H9 (cell line): ENCODE measurements around the gene APPL1. TPM values are rescaled to one million over a fixed set of nuclear protein-coding genes. Genes with fewer than 3 reads are reported as not detected.

Source experiments
- DNase-seq: peaks from one replicate; pipeline ENCODE4 v3.0.0-alpha.2; 2017
- H2AFZ ChIP-seq: one replicate; pipeline ENCODE4 v1.6.1; 2013; ENCODE audit warnings: mild to moderate bottlenecking, low read length, control low read depth, moderate library complexity
- H2AK5ac ChIP-seq: 2 replicates; pipeline ENCODE4 v1.6.1; 2013; ENCODE audit warnings: low read length, control low read depth, mixed read lengths; ENCODE audit not compliant: insufficient read length
- H2BK120ac ChIP-seq: one replicate; pipeline ENCODE4 v1.6.1; 2013; ENCODE audit warnings: low read depth, mild to moderate bottlenecking, low read length, control low read depth, inconsistent platforms; ENCODE audit not compliant: poor library complexity, severe bottlenecking
- H2BK12ac ChIP-seq: 2 replicates; pipeline ENCODE4 v1.6.1; 2013; ENCODE audit warnings: low read length, control low read depth, mixed read lengths, low read depth; ENCODE audit not compliant: insufficient read length
- H2BK15ac ChIP-seq: 2 replicates; pipeline ENCODE4 v1.6.1; 2013; ENCODE audit warnings: low read depth, low read length, control low read depth
- H2BK20ac ChIP-seq: one replicate; pipeline ENCODE4 v1.6.1; 2013; ENCODE audit warnings: low read depth, mild to moderate bottlenecking, low read length, control low read depth, inconsistent platforms; ENCODE audit not compliant: poor library complexity, severe bottlenecking
- H2BK5ac ChIP-seq: 2 replicates; pipeline ENCODE4 v1.6.1; 2013; ENCODE audit warnings: low read length, control low read depth, mixed read lengths; ENCODE audit not compliant: insufficient read length
- H3K14ac ChIP-seq: 2 replicates; pipeline ENCODE4 v1.6.1; 2013; ENCODE audit warnings: low read length, control low read depth; ENCODE audit not compliant: insufficient read depth
- H3K18ac ChIP-seq: 2 replicates; pipeline ENCODE4 v1.6.1; 2013; ENCODE audit warnings: low read depth, mild to moderate bottlenecking, mixed read lengths, low read length, control low read depth; ENCODE audit not compliant: insufficient read length
- H3K23ac ChIP-seq: 2 replicates; pipeline ENCODE4 v1.6.1; 2013; ENCODE audit warnings: low read length, control low read depth, mixed read lengths, low read depth; ENCODE audit not compliant: insufficient read length
- H3K23me2 ChIP-seq: 2 replicates; pipeline ENCODE4 v1.6.1; 2013; ENCODE audit warnings: low read depth, mild to moderate bottlenecking, mixed read lengths, low read length, control low read depth; ENCODE audit not compliant: insufficient read length, poor library complexity, severe bottlenecking
- H3K27ac ChIP-seq: 2 replicates; pipeline ENCODE4 v1.5.1; 2013; ENCODE audit warnings: low read length, control low read depth, mixed read lengths, low read depth; ENCODE audit not compliant: insufficient read length
- H3K27me3 ChIP-seq: 2 replicates; pipeline ENCODE4 v1.6.1; 2013; ENCODE audit warnings: low read length, control low read depth, inconsistent platforms; ENCODE audit not compliant: insufficient read depth
- H3K4ac ChIP-seq: 2 replicates; pipeline ENCODE4 v1.6.1; 2013; ENCODE audit warnings: low read depth, mild to moderate bottlenecking, control low read depth, inconsistent platforms, low read length, moderate library complexity
- H3K4me1 ChIP-seq: 2 replicates; pipeline ENCODE4 v1.6.1; 2013; ENCODE audit warnings: low read length, control low read depth, inconsistent platforms; ENCODE audit not compliant: insufficient read depth
- H3K4me2 ChIP-seq: 2 replicates; pipeline ENCODE4 v1.6.1; 2013; ENCODE audit warnings: low read length, control low read depth, mixed read lengths; ENCODE audit not compliant: insufficient read length, insufficient read depth
- H3K56ac ChIP-seq: 2 replicates; pipeline ENCODE4 v1.6.1; 2013; ENCODE audit warnings: low read depth, mild to moderate bottlenecking, mixed read lengths, low read length, control low read depth; ENCODE audit not compliant: insufficient read length
- H3K79me1 ChIP-seq: 2 replicates; pipeline ENCODE4 v1.6.1; 2013; ENCODE audit warnings: low read depth, mild to moderate bottlenecking, moderate library complexity, low read length, control low read depth, inconsistent platforms; ENCODE audit not compliant: insufficient read depth, poor library complexity, severe bottlenecking
- H3K79me2 ChIP-seq: 2 replicates; pipeline ENCODE4 v1.6.1; 2013; ENCODE audit warnings: low read length, control low read depth, inconsistent platforms; ENCODE audit not compliant: insufficient read depth
- H3K9ac ChIP-seq: 2 replicates; pipeline ENCODE4 v1.6.1; 2013; ENCODE audit warnings: low read length, control low read depth, mixed read lengths; ENCODE audit not compliant: insufficient read length; ENCODE audit errors: extremely low read depth
- H3K9me3 ChIP-seq: one replicate; pipeline ENCODE4 v1.6.1; 2013; ENCODE audit warnings: low read depth, low read length, inconsistent platforms; ENCODE audit not compliant: control insufficient read depth
- H3T11ph ChIP-seq: one replicate; pipeline ENCODE4 v1.6.1; 2013; ENCODE audit warnings: mild to moderate bottlenecking, low read length, control low read depth, inconsistent platforms
- H4K20me1 ChIP-seq: one replicate; pipeline ENCODE4 v1.6.1; 2013; ENCODE audit not compliant: control insufficient read depth, insufficient read length, insufficient read depth
- H4K5ac ChIP-seq: 2 replicates; pipeline ENCODE4 v1.6.1; 2013; ENCODE audit warnings: low read depth, mild to moderate bottlenecking, mixed read lengths, low read length, control low read depth; ENCODE audit not compliant: insufficient read length
- H4K8ac ChIP-seq: replicated peaks from 2 replicates; pipeline ENCODE4 v1.6.1; 2013; ENCODE audit warnings: low read length, control low read depth, mixed read lengths, low read depth; ENCODE audit not compliant: insufficient read length
- H4K91ac ChIP-seq: 2 replicates; pipeline ENCODE4 v1.6.1; 2013; ENCODE audit warnings: low read depth, mild to moderate bottlenecking, moderate library complexity, mixed read lengths, low read length, control low read depth; ENCODE audit not compliant: insufficient read length
- H3K27ac Mint-ChIP-seq, 3 experiments: 2 replicates in 2 of 3; 3 replicates in 1 of 3; pipeline ENCODE4 v1.8.0; 2020 to 2021; ENCODE audit warnings: mixed read lengths in 3 of 3, mild to moderate bottlenecking in 1 of 3, moderate library complexity in 1 of 3
- H3K27me3 Mint-ChIP-seq: 2 replicates; pipeline ENCODE4 v1.8.0; 2021; ENCODE audit warnings: low read depth, mild to moderate bottlenecking, moderate library complexity, mixed read lengths
- H3K36me3 Mint-ChIP-seq, 3 experiments: 2 replicates in 2 of 3; 3 replicates in 1 of 3; pipeline ENCODE4 v1.8.0; 2020 to 2021; ENCODE audit warnings: low read depth in 3 of 3, mixed read lengths in 3 of 3; ENCODE audit not compliant: insufficient read depth in 1 of 3
- H3K4me1 Mint-ChIP-seq, 2 experiments: 2 replicates each; pipeline ENCODE4 v1.8.0; 2020; ENCODE audit warnings: mixed read lengths in 2 of 2
- H3K4me3 Mint-ChIP-seq, 2 experiments: 2 replicates in 1 of 2; 3 replicates in 1 of 2; pipeline ENCODE4 v1.8.0; 2020 to 2021; ENCODE audit warnings: mild to moderate bottlenecking in 2 of 2, mixed read lengths in 2 of 2, moderate library complexity in 1 of 2
- H3K9me3 Mint-ChIP-seq, 2 experiments: 2 replicates in 1 of 2; 3 replicates in 1 of 2; pipeline ENCODE4 v1.8.0; 2020; ENCODE audit warnings: mild to moderate bottlenecking in 2 of 2, mixed read lengths in 2 of 2, moderate library complexity in 1 of 2
- WGBS: extraction: QIAGEN DNeasy Blood & Tissue Kit; methylation state at CpG from one replicate; pipeline ENCODE4 v1.1.7; 2013; ENCODE audit warnings: missing lambda C conversion rate, low lambda C conversion rate, mixed read lengths; ENCODE audit not compliant: insufficient read length; ENCODE audit errors: extremely low coverage; 5-methylcytosine and 5-hydroxymethylcytosine counted together
- total RNA-seq: library from RNA; stranded (reverse); gene quantifications from 2 replicates; pipeline ENCODE4 v1.2.1, GENCODE V29; 2021
- TF ChIP-seq, protein P1 (sequence below): fragments of 200-600 bp; sonication (generic); conservative IDR thresholded peaks from 3 replicates; pipeline ENCODE4 v1.8.0; 2021; ENCODE audit warnings: antibody characterized with exemption, mild to moderate bottlenecking

Gene APPL1
- total RNA-seq, 1 experiment from 2014 or later, result 34.4 TPM

- no CpG with 5 or more reads among the region's 2 CpGs for WGBS
- Histone ChIP-seq H3K79me2 (no peaks in the 10 kb centered on the region), H3K27ac (no peak overlapping the region), H3K4ac (no peak overlapping the region), H3K4me2 (no peak overlapping the region), H3K18ac (no peak overlapping the region), H2AFZ (no peak overlapping the region), H4K5ac (no peak overlapping the region), H3K14ac (no peak overlapping the region), H3K9ac (no peak overlapping the region), H3K9me3 (no peaks in the 10 kb centered on the region), H4K20me1 (no peaks in the 10 kb centered on the region), H2AK5ac (no peak overlapping the region), H4K8ac (no peak overlapping the region), H2BK15ac (no peak overlapping the region), H3T11ph (no peak overlapping the region), H4K91ac (no peak overlapping the region), H3K23ac (no peak overlapping the region), H2BK120ac (no peak overlapping the region), H2BK20ac (no peak overlapping the region), H3K56ac (no peak overlapping the region), H3K23me2 (no peaks in the 10 kb centered on the region), H3K4me1 (no peaks in the 10 kb centered on the region), H3K27me3 (no peaks in the 10 kb centered on the region), H2BK5ac (no peak overlapping the region), H3K79me1 (no peaks in the 10 kb centered on the region), H2BK12ac (no peak overlapping the region)
- TF ChIP-seq, protein P1, sequence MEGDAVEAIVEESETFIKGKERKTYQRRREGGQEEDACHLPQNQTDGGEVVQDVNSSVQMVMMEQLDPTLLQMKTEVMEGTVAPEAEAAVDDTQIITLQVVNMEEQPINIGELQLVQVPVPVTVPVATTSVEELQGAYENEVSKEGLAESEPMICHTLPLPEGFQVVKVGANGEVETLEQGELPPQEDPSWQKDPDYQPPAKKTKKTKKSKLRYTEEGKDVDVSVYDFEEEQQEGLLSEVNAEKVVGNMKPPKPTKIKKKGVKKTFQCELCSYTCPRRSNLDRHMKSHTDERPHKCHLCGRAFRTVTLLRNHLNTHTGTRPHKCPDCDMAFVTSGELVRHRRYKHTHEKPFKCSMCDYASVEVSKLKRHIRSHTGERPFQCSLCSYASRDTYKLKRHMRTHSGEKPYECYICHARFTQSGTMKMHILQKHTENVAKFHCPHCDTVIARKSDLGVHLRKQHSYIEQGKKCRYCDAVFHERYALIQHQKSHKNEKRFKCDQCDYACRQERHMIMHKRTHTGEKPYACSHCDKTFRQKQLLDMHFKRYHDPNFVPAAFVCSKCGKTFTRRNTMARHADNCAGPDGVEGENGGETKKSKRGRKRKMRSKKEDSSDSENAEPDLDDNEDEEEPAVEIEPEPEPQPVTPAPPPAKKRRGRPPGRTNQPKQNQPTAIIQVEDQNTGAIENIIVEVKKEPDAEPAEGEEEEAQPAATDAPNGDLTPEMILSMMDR, result no peak
- Mint-ChIP-seq H3K4me3 (no peak overlapping the region), H3K27ac (no peak overlapping the region), H3K4me1 (no peaks in the 10 kb centered on the region), H3K9me3 (peaks cover 7 to 8% of the 10 kb centered on the region in 2 experiments; a peak in 4 of 5 replicates), H3K36me3 (peaks cover 5 to 23% (median 10%) of the 10 kb centered on the region in 3 experiments; a peak in 6 of 7 replicates), H3K27me3 (peaks cover 1% of the 10 kb centered on the region; the same call in 1 of the 2 replicates)
- DNase-seq, result no peak
These were observed 47.9 kb downstream of the APPL1 start for GRCh38 chr3:57275393-57275792.
